ENCODE results near the gene TUBA4A. TPM values are rescaled to one million over a fixed set of nuclear protein-coding genes. Genes with fewer than 3 reads are reported as not detected.

Gene TUBA4A
- total RNA-seq, 6 experiments from 2014 or later, result 14.9 to 114 (median 35.6) TPM

GRCh38 chr2:219229305-219230058, 24.2 kb downstream of the TUBA4A start, which contains the start of the genes ANKZF1 and ATG9A:
Gene ANKZF1 (plus strand): TSS chr2:219229806. CDS start chr2:219230258, 452 bp downstream.
Gene ATG9A (minus strand): TSS chr2:219229636. CDS start chr2:219228024, 1,612 bp downstream.
- TF ChIP-seq CTCF (IDR thresholded peaks at IDR 0.05) (peak in 1 of 4 donors; percentile 2), POLR2A (IDR thresholded peaks at IDR 0.05) (peak; percentile 78)
- H3K4me3 ChIP-seq, result peak within 1 kb of the TSS; percentile 66 to 90 (median 77)
- ATAC-seq, result peak; percentile 96 to 99 (median 96)
- WGBS (ENCODE audit: insufficient coverage, low coverage, low lambda C conversion rate, missing lambda C conversion rate), result 2% methylated on average over 28 of the region's 80 CpGs
- peaks cover 7 to 49% (median 23%) of the 10 kb centered on the region in 4 donors for H3K36me3 ChIP-seq
- peak within 1 kb of the TSS; percentile 90 to 98 (median 90) for H3K27ac ChIP-seq
- H3K9me3 ChIP-seq, result no peaks in the 10 kb centered on the region
- no peaks in the 10 kb centered on the region for H3K27me3 ChIP-seq
- peak; percentile 98 to 100 (median 99) for DNase-seq
- peaks cover 0 to 14% (median 5%) of the 10 kb centered on the region in 4 donors for H3K4me1 ChIP-seq
- intact Hi-C loops (cut with DNase I), result loop anchor here in 1 of 2 donors (10.0 kb wide), 1 partner anchor 65 kb away; no protein-coding TSS in a partner anchor

GRCh38 chr2:219228911-219229304, 24.8 kb downstream of the TUBA4A start:
- DNase-seq (peak in 1 of 3 donors; percentile 82), ATAC-seq (peak in 1 of 4 donors; percentile 12)
- no peak for TF ChIP-seq CTCF (IDR thresholded peaks at IDR 0.05)
- no peak for TF ChIP-seq POLR2A (IDR thresholded peaks at IDR 0.05)
- no peaks in the 10 kb centered on the region for H3K27me3 ChIP-seq
- H3K4me3 ChIP-seq, result peak overlapping the region; percentile 66 to 90 (median 77)
- intact Hi-C loops (cut with DNase I), result loop anchor here in 1 of 2 donors (10.0 kb wide), 1 partner anchor 66 kb away; no protein-coding TSS in a partner anchor
- H3K27ac ChIP-seq, result peak overlapping the region; percentile 90 to 98 (median 90)
- 2% methylated on average over 7 of the region's 19 CpGs for WGBS (ENCODE audit: insufficient coverage, low coverage, low lambda C conversion rate, missing lambda C conversion rate)
- peaks cover 0 to 14% (median 5%) of the 10 kb centered on the region in 4 donors for H3K4me1 ChIP-seq
- H3K36me3 ChIP-seq, result peaks cover 9 to 49% (median 25%) of the 10 kb centered on the region in 4 donors
- H3K9me3 ChIP-seq, result no peaks in the 10 kb centered on the region

- H3K9me3 ChIP-seq, result no peaks in the 10 kb centered on the region
- ATAC-seq, result no peak
- H3K36me3 ChIP-seq, result peaks cover 8 to 49% (median 27%) of the 10 kb centered on the region in 4 donors
- peak overlapping the region; percentile 66 to 90 (median 77) for H3K4me3 ChIP-seq
- no peaks in the 10 kb centered on the region for H3K27me3 ChIP-seq
- 5% methylated on average over 2 of the region's 7 CpGs for WGBS (ENCODE audit: insufficient coverage, low coverage, low lambda C conversion rate, missing lambda C conversion rate)
- H3K27ac ChIP-seq, result peak overlapping the region; percentile 90 to 98 (median 90)
- H3K4me1 ChIP-seq, result peaks cover 0 to 14% (median 5%) of the 10 kb centered on the region in 4 donors
- no peak for TF ChIP-seq POLR2A (IDR thresholded peaks at IDR 0.05)
- no peak for TF ChIP-seq CTCF (IDR thresholded peaks at IDR 0.05)
- DNase-seq, result peak in 1 of 3 donors; percentile 36
- intact Hi-C loops (cut with DNase I), result loop anchor here in 1 of 2 donors (10.0 kb wide), 1 partner anchor 67 kb away; no protein-coding TSS in a partner anchor
Measured at GRCh38 chr2:219228041-219228910, 25.4 kb downstream of the TUBA4A start.

- no peaks in the 10 kb centered on the region for H3K27me3 ChIP-seq
- no peak overlapping the region for H3K27ac ChIP-seq
- no peak for ATAC-seq
- no peaks in the 10 kb centered on the region for H3K9me3 ChIP-seq
- H3K36me3 ChIP-seq, result peaks cover 17 to 61% (median 32%) of the 10 kb centered on the region in 4 donors
- peaks cover 0 to 10% (median under 1%) of the 10 kb centered on the region in 4 donors for H3K4me1 ChIP-seq
- no peak for TF ChIP-seq POLR2A (IDR thresholded peaks at IDR 0.05)
- DNase-seq, result no peak
- intact Hi-C loops (cut with DNase I), result loop anchor here in 1 of 2 donors (10.0 kb wide), 1 partner anchor 69 kb away; no protein-coding TSS in a partner anchor
- H3K4me3 ChIP-seq, result no peak overlapping the region
- 75% methylated on average over 3 of the region's 3 CpGs for WGBS (ENCODE audit: insufficient coverage, low coverage, low lambda C conversion rate, missing lambda C conversion rate)
Measured at GRCh38 chr2:219225350-219225749, 28.4 kb downstream of the TUBA4A start.
